HFF-Myc (cell line): ENCODE results near the gene SLC35B4.

Experiments
- DNase-seq: peaks from one replicate; pipeline ENCODE4 v3.0.0-alpha.2; 2011; ENCODE audit warnings: low read depth; ENCODE audit errors: extremely low read depth
- H3K4me3 ChIP-seq: replicated peaks from 2 replicates; pipeline ENCODE4 v1.5.1; 2011; ENCODE audit warnings: low read depth, mild to moderate bottlenecking, control low read depth, low read length
- CTCF ChIP-seq: IDR thresholded peaks from 2 replicates; pipeline ENCODE4 v1.5.1; 2012; ENCODE audit warnings: mild to moderate bottlenecking, low read depth, low read length, control low read depth; ENCODE audit errors: missing control alignments

Gene SLC35B4

GRCh38 chr7:134246761-134247160 lies 70.0 kb downstream of the SLC35B4 start:
- no peak for DNase-seq
- TF ChIP-seq CTCF: no peak
- H3K4me3 ChIP-seq: no peak overlapping the region

GRCh38 chr7:134246347-134246746 lies 70.4 kb downstream of the SLC35B4 start:
- no peak for TF ChIP-seq CTCF
- H3K4me3 ChIP-seq: no peak overlapping the region
- DNase-seq: no peak

- no peak for DNase-seq
- TF ChIP-seq CTCF: no peak
- H3K4me3 ChIP-seq: no peak overlapping the region
These were observed 71.5 kb downstream of the SLC35B4 start for GRCh38 chr7:134245253-134245652.
